SK-N-SH treated with all-trans-retinoic acid at 6 μM for 48 hours (cell line): ENCODE results near the gene SUGCT.

ENCODE experiments used
- ATAC-seq: fragments of 200-7000 bp; cut with Tn5 transposase; 3 replicates; pipeline ENCODE4 v1.9.1; 2020; ENCODE audit warnings: mild to moderate bottlenecking, moderate library complexity
- ARNTL ChIP-seq: fragments of 450-650 bp; formaldehyde crosslinking; IDR thresholded peaks from 2 replicates; pipeline ENCODE4 v1.5.0; 2020; ENCODE audit warnings: low read depth, mild to moderate bottlenecking, moderate library complexity, borderline replicate concordance
- BACH2 ChIP-seq: fragments of 250-450 bp; sonication (Bioruptor Pico); IDR thresholded peaks from 2 replicates; pipeline ENCODE4 v1.9.0; 2021; ENCODE audit warnings: mild to moderate bottlenecking, borderline replicate concordance
- CSDC2 ChIP-seq: fragments of 250-450 bp; sonication (Bioruptor Pico); IDR thresholded peaks from 2 replicates; pipeline ENCODE4 v1.5.0; 2020; ENCODE audit warnings: mild to moderate bottlenecking, moderate library complexity
- ESRRG ChIP-seq: fragments of 250-450 bp; sonication (Bioruptor Pico); IDR thresholded peaks from 2 replicates; pipeline ENCODE4 v1.6.1; 2021; ENCODE audit warnings: mild to moderate bottlenecking
- GLIS3 ChIP-seq: fragments of 250-450 bp; sonication (Bioruptor Pico); IDR thresholded peaks from 2 replicates; pipeline ENCODE4 v1.5.0; 2020; ENCODE audit warnings: mild to moderate bottlenecking, moderate library complexity
- ISL1 ChIP-seq: fragments of 250-450 bp; sonication (Bioruptor Pico); IDR thresholded peaks from 2 replicates; pipeline ENCODE4 v2.1.2; 2022; ENCODE audit warnings: mild to moderate bottlenecking, moderate library complexity
- OSR1 ChIP-seq: fragments of 250-450 bp; sonication (Bioruptor Pico); IDR thresholded peaks from 2 replicates; pipeline ENCODE4 v1.8.0; 2022; ENCODE audit warnings: moderate library complexity, mild to moderate bottlenecking, inconsistent platforms
- RARB ChIP-seq: fragments of 250-450 bp; sonication (Bioruptor Pico); IDR thresholded peaks from 2 replicates; pipeline ENCODE4 v1.8.0; 2021; ENCODE audit warnings: mild to moderate bottlenecking, moderate library complexity
- SNAI2 ChIP-seq: fragments of 250-450 bp; sonication (Bioruptor Pico); IDR thresholded peaks from 2 replicates; pipeline ENCODE4 v1.5.0; 2020; ENCODE audit warnings: mild to moderate bottlenecking, moderate library complexity
- TCF4 ChIP-seq: fragments of 250-450 bp; sonication (Bioruptor Pico); IDR thresholded peaks from 2 replicates; pipeline ENCODE4 v1.8.0; 2021; ENCODE audit warnings: mild to moderate bottlenecking, moderate library complexity, borderline replicate concordance
- TOX ChIP-seq: fragments of 250-450 bp; sonication (Bioruptor Pico); IDR thresholded peaks from 2 replicates; pipeline ENCODE4 v1.8.0; 2021; ENCODE audit warnings: mild to moderate bottlenecking, moderate library complexity, borderline replicate concordance
- ZC3H10 ChIP-seq: fragments of 250-450 bp; sonication (Bioruptor Pico); IDR thresholded peaks from 2 replicates; pipeline ENCODE4 v1.5.1; 2021; ENCODE audit warnings: mild to moderate bottlenecking, moderate library complexity
- ZFP3 ChIP-seq: fragments of 250-450 bp; sonication (Bioruptor Pico); IDR thresholded peaks from 2 replicates; pipeline ENCODE4 v1.5.0; 2020; ENCODE audit warnings: mild to moderate bottlenecking, moderate library complexity
- ZFP30 ChIP-seq: fragments of 450-650 bp; formaldehyde crosslinking; IDR thresholded peaks from 2 replicates; pipeline ENCODE4 v1.5.0; 2022; ENCODE audit warnings: mild to moderate bottlenecking, moderate library complexity
- ZNF565 ChIP-seq: fragments of 450-650 bp; formaldehyde crosslinking; conservative IDR thresholded peaks from 2 replicates; pipeline ENCODE4 v1.5.0; 2020; ENCODE audit warnings: low read depth, mild to moderate bottlenecking, moderate library complexity
- ZNF70 ChIP-seq: fragments of 450-650 bp; formaldehyde crosslinking; IDR thresholded peaks from 2 replicates; pipeline ENCODE4 v1.5.0; 2020; ENCODE audit warnings: mild to moderate bottlenecking, moderate library complexity
- ZNF8 ChIP-seq: fragments of 450-650 bp; formaldehyde crosslinking; IDR thresholded peaks from 2 replicates; pipeline ENCODE4 v1.5.0; 2020; ENCODE audit warnings: mild to moderate bottlenecking, moderate library complexity
- TF ChIP-seq, protein P1 (sequence below): fragments of 250-450 bp; sonication (Bioruptor Pico); IDR thresholded peaks from 2 replicates; pipeline ENCODE4 v1.5.0; 2020; ENCODE audit warnings: mild to moderate bottlenecking, moderate library complexity
- TF ChIP-seq, protein P2 (sequence below): fragments of 250-450 bp; sonication (Bioruptor Pico); IDR thresholded peaks from 2 replicates; pipeline ENCODE4 v1.8.0; 2020; ENCODE audit warnings: mild to moderate bottlenecking, moderate library complexity, borderline replicate concordance
- TF ChIP-seq, protein P3 (sequence below): fragments of 250-450 bp; sonication (Bioruptor Pico); IDR thresholded peaks from 2 replicates; pipeline ENCODE4 v1.8.0; 2021; ENCODE audit warnings: low read depth, mild to moderate bottlenecking, moderate library complexity, borderline replicate concordance
- TF ChIP-seq, protein P4 (sequence below): fragments of 250-450 bp; sonication (Bioruptor Pico); IDR thresholded peaks from 2 replicates; pipeline ENCODE4 v1.5.1; 2021; ENCODE audit warnings: mild to moderate bottlenecking, moderate library complexity

SUGCT gene

DNA sequence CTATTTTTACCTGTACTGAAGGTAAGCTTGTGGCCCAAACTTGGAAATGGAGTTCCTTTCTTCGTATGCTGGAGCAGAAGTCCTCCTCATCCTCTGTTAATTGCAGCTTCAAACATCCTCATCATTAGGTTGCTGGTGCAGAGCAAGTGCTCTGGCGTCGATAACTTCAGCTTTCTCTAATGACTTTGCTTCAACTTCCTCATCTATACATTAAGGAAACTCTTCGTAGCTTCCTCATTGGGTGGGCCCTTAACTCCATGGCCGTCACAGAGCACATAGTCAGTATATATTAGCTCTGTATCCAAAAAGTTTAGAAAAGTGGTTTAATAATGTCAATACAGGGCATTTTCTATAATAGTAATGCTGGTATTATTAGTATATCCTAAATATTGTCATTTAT lies 447.7 kb downstream of the SUGCT start (continued):
- TF ChIP-seq, protein P1, sequence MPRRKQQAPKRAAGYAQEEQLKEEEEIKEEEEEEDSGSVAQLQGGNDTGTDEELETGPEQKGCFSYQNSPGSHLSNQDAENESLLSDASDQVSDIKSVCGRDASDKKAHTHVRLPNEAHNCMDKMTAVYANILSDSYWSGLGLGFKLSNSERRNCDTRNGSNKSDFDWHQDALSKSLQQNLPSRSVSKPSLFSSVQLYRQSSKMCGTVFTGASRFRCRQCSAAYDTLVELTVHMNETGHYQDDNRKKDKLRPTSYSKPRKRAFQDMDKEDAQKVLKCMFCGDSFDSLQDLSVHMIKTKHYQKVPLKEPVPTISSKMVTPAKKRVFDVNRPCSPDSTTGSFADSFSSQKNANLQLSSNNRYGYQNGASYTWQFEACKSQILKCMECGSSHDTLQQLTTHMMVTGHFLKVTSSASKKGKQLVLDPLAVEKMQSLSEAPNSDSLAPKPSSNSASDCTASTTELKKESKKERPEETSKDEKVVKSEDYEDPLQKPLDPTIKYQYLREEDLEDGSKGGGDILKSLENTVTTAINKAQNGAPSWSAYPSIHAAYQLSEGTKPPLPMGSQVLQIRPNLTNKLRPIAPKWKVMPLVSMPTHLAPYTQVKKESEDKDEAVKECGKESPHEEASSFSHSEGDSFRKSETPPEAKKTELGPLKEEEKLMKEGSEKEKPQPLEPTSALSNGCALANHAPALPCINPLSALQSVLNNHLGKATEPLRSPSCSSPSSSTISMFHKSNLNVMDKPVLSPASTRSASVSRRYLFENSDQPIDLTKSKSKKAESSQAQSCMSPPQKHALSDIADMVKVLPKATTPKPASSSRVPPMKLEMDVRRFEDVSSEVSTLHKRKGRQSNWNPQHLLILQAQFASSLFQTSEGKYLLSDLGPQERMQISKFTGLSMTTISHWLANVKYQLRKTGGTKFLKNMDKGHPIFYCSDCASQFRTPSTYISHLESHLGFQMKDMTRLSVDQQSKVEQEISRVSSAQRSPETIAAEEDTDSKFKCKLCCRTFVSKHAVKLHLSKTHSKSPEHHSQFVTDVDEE (CRISPR knock-in tag) = no peak

DNA sequence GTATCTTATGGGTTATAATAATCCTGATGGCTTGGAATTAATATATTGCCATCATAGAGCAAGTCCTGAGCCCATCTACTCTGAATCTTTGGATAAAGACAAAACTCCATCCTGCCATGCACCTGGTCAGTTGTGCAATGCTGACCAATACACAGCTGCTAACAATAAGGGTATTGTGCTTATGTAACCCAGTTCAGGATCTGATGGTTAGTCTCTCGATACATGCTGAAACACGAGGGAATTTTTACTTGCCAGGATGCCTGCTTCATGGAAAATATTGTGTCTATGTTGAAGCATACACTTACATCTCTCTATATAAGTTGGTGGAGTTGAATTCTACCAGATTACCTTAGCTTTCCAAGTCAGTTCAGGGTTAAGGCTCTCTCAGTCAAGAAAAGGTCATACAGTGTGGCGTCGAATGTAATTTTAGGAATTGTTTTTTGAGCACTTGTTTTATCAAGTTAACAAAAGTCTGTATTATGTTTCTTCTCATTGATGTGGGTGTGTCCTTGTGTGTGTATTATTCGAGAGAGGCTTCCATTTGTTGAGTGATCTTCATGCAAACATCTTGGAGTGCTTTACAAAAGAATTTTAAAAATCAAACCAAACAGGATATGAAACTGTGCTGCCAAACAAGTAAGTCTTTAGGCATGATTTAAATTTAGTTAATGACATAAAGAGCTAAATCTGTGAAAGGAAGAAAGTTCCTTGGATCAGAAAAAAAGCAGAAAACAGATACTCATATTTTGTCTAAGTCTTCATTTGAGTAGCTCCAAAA lies 449.1 kb downstream of the SUGCT start:
- TF ChIP-seq BACH2 (CRISPR knock-in tag) (no peak), TOX (no peak)
- TF ChIP-seq, protein P2, sequence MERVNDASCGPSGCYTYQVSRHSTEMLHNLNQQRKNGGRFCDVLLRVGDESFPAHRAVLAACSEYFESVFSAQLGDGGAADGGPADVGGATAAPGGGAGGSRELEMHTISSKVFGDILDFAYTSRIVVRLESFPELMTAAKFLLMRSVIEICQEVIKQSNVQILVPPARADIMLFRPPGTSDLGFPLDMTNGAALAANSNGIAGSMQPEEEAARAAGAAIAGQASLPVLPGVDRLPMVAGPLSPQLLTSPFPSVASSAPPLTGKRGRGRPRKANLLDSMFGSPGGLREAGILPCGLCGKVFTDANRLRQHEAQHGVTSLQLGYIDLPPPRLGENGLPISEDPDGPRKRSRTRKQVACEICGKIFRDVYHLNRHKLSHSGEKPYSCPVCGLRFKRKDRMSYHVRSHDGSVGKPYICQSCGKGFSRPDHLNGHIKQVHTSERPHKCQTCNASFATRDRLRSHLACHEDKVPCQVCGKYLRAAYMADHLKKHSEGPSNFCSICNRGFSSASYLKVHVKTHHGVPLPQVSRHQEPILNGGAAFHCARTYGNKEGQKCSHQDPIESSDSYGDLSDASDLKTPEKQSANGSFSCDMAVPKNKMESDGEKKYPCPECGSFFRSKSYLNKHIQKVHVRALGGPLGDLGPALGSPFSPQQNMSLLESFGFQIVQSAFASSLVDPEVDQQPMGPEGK (CRISPR knock-in tag) = no peak
- ATAC-seq = peak; percentile 41

DNA sequence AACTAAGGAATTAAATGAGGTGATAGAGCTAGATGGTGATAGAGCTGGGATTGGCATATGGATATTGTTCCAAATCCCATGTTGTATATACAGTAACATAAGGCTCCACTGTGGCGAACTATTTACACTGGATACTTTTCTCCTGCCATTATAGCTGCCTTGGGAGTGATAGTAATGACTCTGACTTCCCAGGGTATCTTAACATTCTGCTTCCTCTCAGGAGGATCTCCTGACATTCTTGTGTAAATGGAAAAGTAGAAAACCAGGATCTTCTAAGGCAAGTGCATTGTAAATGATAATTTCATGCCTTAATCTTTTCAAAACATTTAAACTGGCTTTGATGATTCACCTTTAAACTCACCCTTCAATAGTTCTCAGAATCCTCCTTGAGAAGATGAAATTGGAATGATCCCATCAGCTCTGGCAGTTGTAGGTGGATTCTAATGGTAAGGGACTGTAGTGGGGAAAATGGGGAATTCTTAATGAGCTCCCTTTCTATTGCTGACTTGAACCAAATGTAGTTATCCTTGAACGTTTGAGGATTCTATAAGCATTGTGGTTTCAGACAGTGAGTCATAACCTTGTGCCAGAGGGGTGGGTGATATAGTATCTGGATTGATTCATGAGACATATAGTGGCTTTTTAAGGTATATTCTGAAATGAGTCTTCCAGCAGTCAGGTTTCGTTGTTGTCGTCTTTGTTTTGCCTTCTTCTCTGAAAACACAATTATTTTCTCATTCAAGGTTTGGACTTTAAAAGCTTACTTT lies 450.0 kb downstream of the SUGCT start:
- ATAC-seq = peak; percentile 57
- no peak for TF ChIP-seq ZC3H10 (CRISPR knock-in tag)
- TF ChIP-seq RARB = no peak
- TF ChIP-seq OSR1 (CRISPR knock-in tag) = no peak
- TF ChIP-seq TOX = 0 out of 2 replicates have a peak, but pooled peaks have one; percentile 9
- TF ChIP-seq SNAI2 = no peak
- TF ChIP-seq ARNTL = no peak
- TF ChIP-seq, all 23 proteins: peak for 1

DNA sequence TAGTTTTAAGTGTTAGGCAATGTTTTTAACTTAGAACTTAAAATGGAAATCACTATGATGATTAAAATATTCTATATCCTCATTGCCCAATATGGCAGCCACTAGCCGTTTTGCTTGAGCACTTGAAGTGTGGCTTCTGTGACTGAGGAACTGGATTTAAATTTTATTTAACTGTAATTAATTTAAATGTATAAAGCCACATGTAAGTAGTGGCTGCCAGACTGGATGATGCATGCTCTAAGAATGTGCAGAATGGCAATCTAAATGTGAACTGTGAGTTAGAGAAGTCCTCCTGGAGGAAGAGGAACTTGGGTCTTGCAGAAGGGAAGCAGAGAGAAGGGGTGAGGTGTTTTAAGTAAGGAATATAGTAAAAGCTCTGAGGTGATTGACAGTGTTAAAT lies 451.4 kb downstream of the SUGCT start:
- no peak for TF ChIP-seq ZFP30 (CRISPR knock-in tag)
- TF ChIP-seq, protein P3, sequence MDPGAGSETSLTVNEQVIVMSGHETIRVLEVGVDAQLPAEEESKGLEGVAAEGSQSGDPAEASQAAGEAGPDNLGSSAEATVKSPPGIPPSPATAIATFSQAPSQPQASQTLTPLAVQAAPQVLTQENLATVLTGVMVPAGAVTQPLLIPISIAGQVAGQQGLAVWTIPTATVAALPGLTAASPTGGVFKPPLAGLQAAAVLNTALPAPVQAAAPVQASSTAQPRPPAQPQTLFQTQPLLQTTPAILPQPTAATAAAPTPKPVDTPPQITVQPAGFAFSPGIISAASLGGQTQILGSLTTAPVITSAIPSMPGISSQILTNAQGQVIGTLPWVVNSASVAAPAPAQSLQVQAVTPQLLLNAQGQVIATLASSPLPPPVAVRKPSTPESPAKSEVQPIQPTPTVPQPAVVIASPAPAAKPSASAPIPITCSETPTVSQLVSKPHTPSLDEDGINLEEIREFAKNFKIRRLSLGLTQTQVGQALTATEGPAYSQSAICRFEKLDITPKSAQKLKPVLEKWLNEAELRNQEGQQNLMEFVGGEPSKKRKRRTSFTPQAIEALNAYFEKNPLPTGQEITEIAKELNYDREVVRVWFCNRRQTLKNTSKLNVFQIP (CRISPR knock-in tag) = no peak
- no peak for TF ChIP-seq CSDC2
- TF ChIP-seq ZNF8 (CRISPR knock-in tag) = no peak
- no peak for TF ChIP-seq ZNF565 (CRISPR knock-in tag)
- TF ChIP-seq, protein P2 (CRISPR knock-in tag) = no peak
- TF ChIP-seq SNAI2 = no peak
- no peak for TF ChIP-seq TOX
- no peak for TF ChIP-seq ZNF70 (CRISPR knock-in tag)
- TF ChIP-seq, protein P4, sequence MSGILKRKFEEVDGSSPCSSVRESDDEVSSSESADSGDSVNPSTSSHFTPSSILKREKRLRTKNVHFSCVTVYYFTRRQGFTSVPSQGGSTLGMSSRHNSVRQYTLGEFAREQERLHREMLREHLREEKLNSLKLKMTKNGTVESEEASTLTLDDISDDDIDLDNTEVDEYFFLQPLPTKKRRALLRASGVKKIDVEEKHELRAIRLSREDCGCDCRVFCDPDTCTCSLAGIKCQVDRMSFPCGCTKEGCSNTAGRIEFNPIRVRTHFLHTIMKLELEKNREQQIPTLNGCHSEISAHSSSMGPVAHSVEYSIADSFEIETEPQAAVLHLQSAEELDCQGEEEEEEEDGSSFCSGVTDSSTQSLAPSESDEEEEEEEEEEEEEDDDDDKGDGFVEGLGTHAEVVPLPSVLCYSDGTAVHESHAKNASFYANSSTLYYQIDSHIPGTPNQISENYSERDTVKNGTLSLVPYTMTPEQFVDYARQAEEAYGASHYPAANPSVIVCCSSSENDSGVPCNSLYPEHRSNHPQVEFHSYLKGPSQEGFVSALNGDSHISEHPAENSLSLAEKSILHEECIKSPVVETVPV (CRISPR knock-in tag) = no peak
- no peak for TF ChIP-seq ZC3H10 (CRISPR knock-in tag)
- TF ChIP-seq ISL1 (CRISPR knock-in tag) = no peak
- TF ChIP-seq ESRRG = no peak
- no peak for TF ChIP-seq BACH2 (CRISPR knock-in tag)
- no peak for TF ChIP-seq TCF4
- TF ChIP-seq OSR1 (CRISPR knock-in tag) = no peak
- TF ChIP-seq ZFP3 (CRISPR knock-in tag) = no peak
- no peak for TF ChIP-seq RARB
- TF ChIP-seq, protein P1 (CRISPR knock-in tag) = no peak
- TF ChIP-seq GLIS3 (CRISPR knock-in tag) = no peak

More for the DNA sequence above, 451.4 kb downstream of the SUGCT start:
- peak; percentile 71 for ATAC-seq
